Muscle layer of duodenum (tissue), 2 donors: ENCODE results near the gene PHLDB2.
A peak's percentile ranks its signal among the peaks of the same experiment; 100 is the strongest.

Source experiments
- H3K27ac ChIP-seq: one replicate; pipeline ENCODE4 v1.7.0; 2013; ENCODE audit warnings: mild to moderate bottlenecking, low read length
- H3K27me3 ChIP-seq: one replicate; pipeline ENCODE4 v1.7.0; 2013; ENCODE audit warnings: low read depth, mild to moderate bottlenecking, control low read depth, low read length
- H3K36me3 ChIP-seq, 2 donors: one replicate each; pipeline ENCODE4 v1.7.0; 2013; ENCODE audit warnings: low read length in 2 of 2, control low read depth in 1 of 2, mild to moderate bottlenecking in 1 of 2; ENCODE audit not compliant: insufficient read depth in 2 of 2, control insufficient read depth in 1 of 2
- H3K4me1 ChIP-seq, 2 donors: one replicate each; pipeline ENCODE4 v1.7.0; 2013; ENCODE audit warnings: low read length in 2 of 2, mild to moderate bottlenecking in 2 of 2, control low read depth in 1 of 2, moderate library complexity in 1 of 2; ENCODE audit not compliant: insufficient read depth in 2 of 2, control insufficient read depth in 1 of 2
- H3K4me3 ChIP-seq, 2 donors: one replicate each; pipeline ENCODE4 v1.7.0; 2013; ENCODE audit warnings: low read length in 2 of 2, low read depth in 1 of 2, mild to moderate bottlenecking in 1 of 2
- H3K9me3 ChIP-seq, 2 donors: one replicate each; pipeline ENCODE4 v1.7.0; 2013; ENCODE audit warnings: low read length in 2 of 2, control low read depth in 1 of 2, mild to moderate bottlenecking in 1 of 2; ENCODE audit not compliant: control insufficient read depth in 1 of 2
- donor health status: healthy.

PHLDB2 gene

DNA sequence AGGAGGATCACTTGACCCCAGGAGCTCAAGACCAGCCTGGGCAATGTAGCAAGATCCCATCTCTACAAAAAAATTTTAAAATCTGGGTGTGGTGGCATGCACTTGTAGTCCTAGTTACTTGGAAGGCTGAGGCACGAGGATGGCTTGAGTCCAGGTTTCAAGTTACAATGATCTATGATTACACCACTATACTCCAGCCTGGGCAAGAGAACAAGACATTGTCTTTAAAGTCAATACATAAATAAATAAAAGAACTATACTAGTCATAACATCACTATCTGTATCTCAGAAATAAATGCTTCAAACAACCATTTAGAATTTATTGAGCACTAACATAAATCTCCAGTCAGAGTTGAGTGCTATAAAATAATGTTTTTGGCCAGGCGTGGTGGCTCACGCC is 8.5 kb upstream of the PHLDB2 start:
- Histone ChIP-seq H3K4me1 (peaks cover 0 to 5% of the 10 kb centered on the region in 2 donors), H3K4me3 (no peak overlapping the region), H3K27ac (no peak overlapping the region)

DNA sequence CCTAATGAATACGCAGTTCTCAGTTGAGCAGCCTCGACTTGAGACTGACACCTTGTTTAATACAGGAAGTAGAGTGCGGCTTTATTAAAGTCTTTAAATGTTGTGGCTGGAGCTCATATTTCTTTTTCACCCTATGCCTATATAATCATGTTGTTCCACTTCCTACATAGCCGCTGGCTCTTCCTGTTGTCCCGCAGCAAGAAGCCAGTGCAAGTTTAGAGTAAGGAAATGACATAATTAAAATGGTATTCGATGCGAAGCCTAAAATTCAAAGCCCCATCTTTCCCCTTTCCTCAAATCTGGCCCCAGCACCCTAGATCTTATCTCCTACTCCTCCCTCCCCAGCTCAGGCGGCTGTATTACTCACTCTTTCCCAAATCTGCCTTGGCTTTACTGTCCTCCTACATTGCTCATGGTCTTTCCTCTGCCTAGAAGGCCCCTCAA is 7.5 kb upstream of the PHLDB2 start:
- no peak overlapping the region for H3K4me3 ChIP-seq
- H3K4me1 ChIP-seq = peaks cover 0 to 5% of the 10 kb centered on the region in 2 donors
- no peaks in the 10 kb centered on the region for H3K9me3 ChIP-seq
- H3K27me3 ChIP-seq = no peaks in the 10 kb centered on the region
- no peak overlapping the region for H3K27ac ChIP-seq
- no peaks in the 10 kb centered on the region for H3K36me3 ChIP-seq

More for the DNA sequence above, 8.5 kb upstream of the PHLDB2 start:
- Histone ChIP-seq H3K9me3 (no peaks in the 10 kb centered on the region), H3K27me3 (no peaks in the 10 kb centered on the region), H3K36me3 (no peaks in the 10 kb centered on the region)

DNA sequence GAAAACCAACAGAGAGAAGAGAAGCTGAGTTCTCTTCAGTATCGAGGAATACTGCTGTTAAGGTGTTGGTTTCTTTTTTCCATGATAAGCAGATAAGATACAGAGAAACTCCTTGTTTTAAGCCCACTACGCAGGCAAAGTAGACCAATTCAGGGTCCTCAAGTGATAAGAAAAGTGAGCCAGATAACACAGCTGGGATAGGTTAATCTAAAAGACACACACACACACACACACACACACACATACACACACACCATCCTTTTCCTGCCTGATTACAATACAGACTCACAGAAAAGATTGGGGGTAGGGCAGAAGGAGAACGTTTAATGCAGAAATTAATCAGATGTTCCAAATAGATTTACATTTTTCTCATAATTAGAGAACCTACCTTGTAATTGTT is 6.5 kb upstream of the PHLDB2 start:
- peaks cover 0 to 5% of the 10 kb centered on the region in 2 donors for H3K4me1 ChIP-seq
- H3K9me3 ChIP-seq = no peaks in the 10 kb centered on the region
- peak overlapping the region in 1 of 2 donors; percentile 13 for H3K4me3 ChIP-seq
- H3K27ac ChIP-seq = no peak overlapping the region
- no peaks in the 10 kb centered on the region for H3K27me3 ChIP-seq
- H3K36me3 ChIP-seq = no peaks in the 10 kb centered on the region

DNA sequence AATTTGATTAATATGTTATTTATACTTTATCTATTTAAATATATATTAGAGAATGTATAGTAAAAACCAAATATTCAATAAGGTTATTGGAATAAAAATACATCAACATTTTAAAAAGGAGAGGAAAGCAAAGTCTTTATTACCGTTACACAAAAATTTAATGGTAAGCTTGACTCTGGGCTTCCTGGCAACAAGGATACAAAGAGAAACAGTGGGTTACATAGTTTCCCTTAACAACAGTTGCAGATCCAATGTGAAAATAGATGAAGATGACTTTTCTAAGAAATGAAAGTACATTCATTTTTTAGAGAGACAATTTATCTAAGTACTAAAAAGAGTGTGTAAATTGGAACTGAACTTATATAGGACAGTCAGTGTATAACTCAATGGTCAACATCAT is 6.0 kb upstream of the PHLDB2 start:
- Histone ChIP-seq H3K9me3 (no peaks in the 10 kb centered on the region), H3K27me3 (no peaks in the 10 kb centered on the region), H3K4me1 (peaks cover 0 to 5% of the 10 kb centered on the region in 2 donors), H3K27ac (no peak overlapping the region), H3K4me3 (no peak overlapping the region), H3K36me3 (no peaks in the 10 kb centered on the region)

DNA sequence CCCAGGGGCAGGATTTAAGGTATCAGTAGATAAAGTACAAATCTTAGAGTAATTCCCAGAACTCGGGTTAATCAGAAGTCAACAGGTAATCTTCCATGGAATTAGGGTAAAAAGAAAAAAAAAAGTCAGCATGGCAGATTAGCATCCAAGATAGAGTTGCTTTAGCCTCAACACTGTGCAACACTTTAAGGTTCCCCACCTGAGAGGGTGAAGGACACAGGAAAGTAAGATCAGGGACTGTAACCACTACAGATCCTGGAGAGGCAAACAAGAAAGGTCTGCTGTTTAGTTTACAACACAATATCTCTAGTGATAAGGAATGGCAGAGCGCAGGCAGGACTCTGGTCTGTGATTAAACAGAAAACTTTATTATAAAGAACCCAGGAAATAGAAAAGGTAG is 4.1 kb upstream of the PHLDB2 start:
- H3K9me3 ChIP-seq = no peaks in the 10 kb centered on the region
- H3K27me3 ChIP-seq = no peaks in the 10 kb centered on the region
- no peak overlapping the region for H3K4me3 ChIP-seq
- no peaks in the 10 kb centered on the region for H3K36me3 ChIP-seq
- peaks cover 0 to 5% of the 10 kb centered on the region in 2 donors for H3K4me1 ChIP-seq
- no peak overlapping the region for H3K27ac ChIP-seq

DNA sequence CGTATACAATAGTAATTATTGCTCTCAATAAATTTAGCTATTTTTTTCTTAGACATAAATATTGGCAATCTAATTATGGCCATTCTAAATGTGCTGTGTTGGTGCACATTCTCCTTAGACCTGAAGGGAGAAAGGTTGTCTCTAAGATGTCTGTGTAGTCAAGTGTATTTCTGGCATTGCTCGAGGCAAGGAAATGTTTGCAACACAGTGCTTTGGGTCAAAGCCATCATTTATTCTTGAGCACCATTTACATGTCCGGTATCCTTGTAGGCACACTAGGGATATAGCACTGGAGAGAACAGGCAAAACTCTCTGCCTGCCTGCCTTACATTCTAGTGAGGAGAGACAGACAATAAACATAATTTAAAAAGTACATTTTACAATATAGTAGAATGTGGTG is 2.6 kb upstream of the PHLDB2 start:
- Histone ChIP-seq H3K4me1 (peaks cover 0 to 5% of the 10 kb centered on the region in 2 donors), H3K27me3 (no peaks in the 10 kb centered on the region), H3K4me3 (no peak overlapping the region), H3K36me3 (no peaks in the 10 kb centered on the region), H3K27ac (no peak overlapping the region), H3K9me3 (no peaks in the 10 kb centered on the region)

DNA sequence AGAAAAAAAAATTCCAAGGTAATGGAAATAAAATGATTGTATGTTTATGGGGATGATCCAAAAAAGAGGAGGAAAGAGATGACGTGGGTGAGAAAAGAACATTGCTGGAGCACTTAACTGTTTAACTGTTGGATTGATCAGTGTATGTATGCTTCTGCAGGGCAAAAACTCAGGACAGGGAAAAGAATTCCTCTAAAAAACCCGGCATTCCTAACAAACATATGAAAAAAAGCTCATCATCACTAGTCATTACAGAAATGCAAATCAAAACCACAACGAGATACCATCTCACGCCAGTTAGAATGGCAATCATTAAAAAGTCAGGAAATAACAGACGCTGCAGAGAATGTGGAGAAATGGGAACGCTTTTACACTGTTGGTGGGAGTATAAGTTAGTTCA is 1.6 kb upstream of the PHLDB2 start:
- Histone ChIP-seq H3K9me3 (no peaks in the 10 kb centered on the region), H3K4me1 (peaks cover 0 to 4% of the 10 kb centered on the region in 2 donors), H3K36me3 (no peaks in the 10 kb centered on the region), H3K27me3 (no peaks in the 10 kb centered on the region), H3K4me3 (no peak overlapping the region), H3K27ac (no peak overlapping the region)

DNA sequence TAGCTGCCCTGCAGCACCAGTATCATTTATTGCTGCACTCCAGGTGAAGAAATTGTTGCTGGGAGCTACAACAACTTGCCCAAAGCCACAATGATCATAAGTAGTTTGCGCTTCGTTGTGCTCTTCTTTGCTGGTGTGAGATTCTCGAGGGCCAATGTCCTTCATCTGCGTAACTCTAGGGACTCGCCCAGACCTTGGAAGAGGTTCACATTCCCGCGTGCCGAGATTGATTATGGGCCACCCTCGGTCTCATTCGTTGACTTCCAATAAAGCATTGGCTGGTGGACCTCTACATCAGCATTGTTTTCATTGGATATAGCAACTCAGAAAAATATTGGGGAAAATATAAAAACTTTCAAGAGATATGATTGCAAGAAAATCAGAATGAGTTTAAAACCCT is 423 bp upstream of the PHLDB2 start:
- Histone ChIP-seq H3K9me3 (no peaks in the 10 kb centered on the region), H3K27me3 (no peaks in the 10 kb centered on the region), H3K4me1 (peaks cover 0 to 7% of the 10 kb centered on the region in 2 donors), H3K36me3 (no peaks in the 10 kb centered on the region), H3K4me3 (peak overlapping the region; percentile 59 to 85), H3K27ac (peak overlapping the region; percentile 80)

DNA sequence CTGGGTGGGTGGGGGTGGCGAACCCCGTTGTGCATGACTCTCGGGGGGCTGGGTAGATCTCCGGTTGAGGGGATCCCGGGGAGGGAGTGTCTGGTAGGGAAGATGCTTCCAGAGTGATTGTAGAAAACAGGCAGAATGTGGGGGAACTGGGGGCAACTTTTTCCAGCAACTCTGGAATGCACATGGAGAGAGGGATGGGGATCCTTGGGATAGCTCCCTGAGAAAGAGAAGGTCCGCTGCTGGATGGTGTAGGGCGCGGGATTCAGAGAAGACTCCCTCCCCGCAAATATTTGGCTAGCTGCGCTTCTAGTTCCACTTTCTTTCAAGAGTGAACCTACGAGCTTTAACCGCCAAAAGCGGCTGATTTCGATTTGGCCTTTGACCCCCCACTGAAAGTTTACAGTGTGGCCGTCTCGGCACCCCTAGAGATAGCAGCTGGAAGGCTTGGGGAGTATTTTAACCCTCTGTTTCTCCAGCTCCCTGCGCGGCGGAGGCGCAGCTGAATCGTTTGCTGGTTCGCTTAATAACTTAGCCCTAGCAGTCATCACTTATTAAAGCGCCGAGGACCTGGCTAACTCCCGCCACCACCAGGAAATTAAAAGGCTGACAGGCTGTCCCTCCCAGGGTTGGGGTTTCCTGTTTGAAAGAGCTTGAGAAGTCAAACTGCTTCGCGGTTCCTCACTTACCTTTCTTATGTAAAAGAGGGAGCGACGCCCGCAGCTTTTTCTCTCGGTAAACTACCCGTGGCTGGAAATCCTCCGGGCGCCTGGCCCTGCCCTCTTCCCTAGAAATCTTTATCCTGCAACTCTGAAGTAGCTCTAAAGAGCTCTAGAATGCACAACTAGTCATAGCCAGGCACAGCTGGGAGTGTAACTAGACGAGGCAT is 1.2 kb downstream of the PHLDB2 start:
- Histone ChIP-seq H3K9me3 (no peaks in the 10 kb centered on the region), H3K4me3 (peak overlapping the region; percentile 85 to 91), H3K4me1 (peaks cover 15 to 17% of the 10 kb centered on the region in 2 donors), H3K36me3 (no peaks in the 10 kb centered on the region), H3K27ac (peak overlapping the region; percentile 91), H3K27me3 (no peaks in the 10 kb centered on the region)

DNA sequence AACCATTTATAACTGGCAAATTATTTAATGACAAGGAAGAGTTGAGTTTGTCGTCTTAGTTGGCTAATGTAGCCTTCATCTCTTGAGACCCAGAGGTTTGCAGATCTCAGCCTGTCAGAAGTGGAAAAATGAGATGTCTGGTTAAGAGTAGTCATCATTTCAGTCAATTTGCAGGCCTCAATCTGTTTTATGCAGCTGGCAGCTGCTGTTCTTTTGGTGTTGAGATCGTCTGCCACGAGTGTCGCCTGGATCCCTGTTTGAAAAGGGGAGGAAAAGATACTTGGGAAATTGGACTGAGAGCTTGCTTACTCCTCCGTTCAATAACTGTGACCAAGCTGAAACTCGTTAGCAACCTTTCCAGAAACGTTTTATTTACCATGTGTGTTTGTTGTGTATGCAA is 2.3 kb downstream of the PHLDB2 start:
- Histone ChIP-seq H3K36me3 (no peaks in the 10 kb centered on the region), H3K9me3 (no peaks in the 10 kb centered on the region), H3K27me3 (no peaks in the 10 kb centered on the region), H3K4me1 (peaks cover 17 to 22% of the 10 kb centered on the region in 2 donors), H3K27ac (peak overlapping the region; percentile 91), H3K4me3 (peak overlapping the region; percentile 85 to 91)

DNA sequence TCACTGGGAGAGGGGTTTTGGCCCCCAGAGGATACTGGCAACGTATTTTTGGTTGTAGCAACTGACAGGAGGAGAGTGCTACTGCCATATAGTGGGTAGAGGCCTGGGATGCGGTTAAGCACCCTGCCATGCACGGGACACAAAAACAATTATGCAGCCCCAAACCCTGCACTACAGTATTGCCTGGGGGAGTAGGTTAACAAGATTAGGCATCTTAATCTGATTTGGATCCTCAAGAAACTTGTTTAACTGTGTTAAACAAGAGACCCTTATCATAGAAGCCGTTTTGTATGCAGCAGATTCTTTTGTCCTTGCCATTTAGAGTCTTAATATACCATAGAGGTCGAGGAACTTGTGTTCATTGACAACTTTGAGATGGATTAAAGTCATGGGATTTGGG is 3.4 kb downstream of the PHLDB2 start:
- Histone ChIP-seq H3K4me1 (peaks cover 17 to 22% of the 10 kb centered on the region in 2 donors), H3K4me3 (peak overlapping the region; percentile 85 to 91), H3K27ac (peak overlapping the region; percentile 91), H3K9me3 (no peaks in the 10 kb centered on the region), H3K27me3 (no peaks in the 10 kb centered on the region), H3K36me3 (no peaks in the 10 kb centered on the region)
